Breast epithelium (tissue), 4 donors: Measurements from ENCODE around the gene TSSK3. TPM values are rescaled to one million over a fixed set of nuclear protein-coding genes. Genes with fewer than 3 reads are reported as not detected.
A peak's percentile ranks its signal among the peaks of the same experiment; 100 is the strongest.

Source experiments
- DNase-seq, 2 donors: peaks; one replicate each; pipeline ENCODE4 v3.0.0-alpha.2; 2019; ENCODE audit warnings: low spot score in 2 of 2
- H3K27ac ChIP-seq, 2 donors: fragments of 200-600 bp; sonication (generic) in 1 of 2; one replicate each; pipeline ENCODE4 v1.5.1; 2016 to 2019; ENCODE audit warnings: mild to moderate bottlenecking in 1 of 2
- H3K27me3 ChIP-seq, 2 donors: fragments of 200-600 bp; sonication (generic) in 1 of 2; one replicate each; pipeline versions ENCODE4 v1.5.1 to v1.6.0; 2017 to 2019; ENCODE audit warnings: control low read depth in 1 of 2, mild to moderate bottlenecking in 1 of 2
- H3K36me3 ChIP-seq: fragments of 200-600 bp; one replicate; pipeline ENCODE4 v1.5.1; 2019
- H3K4me1 ChIP-seq, 2 donors: fragments of 200-600 bp; sonication (generic); one replicate each; pipeline ENCODE4 v1.5.1; 2016 to 2019; ENCODE audit warnings: control low read depth in 1 of 2
- H3K4me3 ChIP-seq, 3 donors: fragments of 200-600 bp; sonication (generic); 1 replicate in 2 of 3; 2 replicates in 1 of 3; pipeline ENCODE4 v1.5.1; 2016 to 2019; ENCODE audit warnings: mild to moderate bottlenecking in 3 of 3, moderate library complexity in 2 of 3
- H3K9me3 ChIP-seq, 2 donors: fragments of 200-600 bp; sonication (generic) in 1 of 2; one replicate each; pipeline ENCODE4 v1.5.1; 2016 to 2019; ENCODE audit warnings: control low read depth in 1 of 2
- CTCF ChIP-seq, 3 donors: fragments of 450-650 bp; IDR thresholded peaks; one replicate each; pipeline ENCODE4 v1.5.1; 2016 to 2017; ENCODE audit warnings: antibody characterized with exemption in 3 of 3, mild to moderate bottlenecking in 3 of 3, moderate library complexity in 3 of 3
- POLR2A ChIP-seq: fragments of 450-650 bp; IDR thresholded peaks from one replicate; pipeline ENCODE4 v1.6.1; 2016; ENCODE audit warnings: antibody characterized with exemption, mild to moderate bottlenecking, moderate library complexity
- POLR2AphosphoS5 ChIP-seq, 3 donors: sonication (generic); formaldehyde crosslinking; IDR thresholded peaks; one replicate each; pipeline ENCODE4 v1.6.1; 2017; ENCODE audit warnings: antibody characterized with exemption in 3 of 3
- intact Hi-C: fragments of 100-400 bp; cut with DNase I; formaldehyde crosslinking; loops from one replicate; pipeline ENCODE4 v1.15.1; 2023; ENCODE audit warnings: low total_unique reads
- total RNA-seq, 3 donors: library from RNA; depleted of rRNA; stranded (reverse); fragments of >200 nt; gene quantifications; one replicate each; pipeline ENCODE4 v1.1.0, GENCODE V29; 2016

Gene TSSK3
- total RNA-seq, 3 donors from 2014 or later: 1.4 to 3.9 (median 3.4) TPM

GRCh38 chr1:32335790-32336590 is 26.3 kb upstream of the TSSK3 start, which contains the start of gene MARCKSL1:
Gene MARCKSL1 (minus strand): TSS chr1:32336233. CDS start chr1:32336033, 200 bp downstream.
- Histone ChIP-seq H3K36me3 (no peaks in the 10 kb centered on the region), H3K27ac (peak within 1 kb of the TSS; percentile 84 to 89), H3K4me3 (peak within 1 kb of the TSS; percentile 78 to 96 (median 84)), H3K4me1 (peaks cover 17 to 26% of the 10 kb centered on the region in 2 donors), H3K27me3 (no peaks in the 10 kb centered on the region), H3K9me3 (no peaks in the 10 kb centered on the region)
- intact Hi-C loops: no loop called here
- TF ChIP-seq POLR2AphosphoS5 (IDR thresholded peaks at IDR 0.05): peak; percentile 80 to 90 (median 83)
- peak; percentile 32 for TF ChIP-seq POLR2A
- TF ChIP-seq CTCF (IDR thresholded peaks at IDR 0.05): no peak
- DNase-seq: peak; percentile 78 to 80

GRCh38 chr1:32336591-32336932 is 25.8 kb upstream of the TSSK3 start:
- intact Hi-C loops: no loop called here
- H3K36me3 ChIP-seq: no peaks in the 10 kb centered on the region
- no peaks in the 10 kb centered on the region for H3K9me3 ChIP-seq
- no peaks in the 10 kb centered on the region for H3K27me3 ChIP-seq
- TF ChIP-seq POLR2A: no peak
- peak overlapping the region; percentile 78 to 96 (median 84) for H3K4me3 ChIP-seq
- no peak for DNase-seq
- H3K4me1 ChIP-seq: peaks cover 17 to 26% of the 10 kb centered on the region in 2 donors
- H3K27ac ChIP-seq: peak overlapping the region; percentile 84 to 89

- Histone ChIP-seq H3K27ac (peak overlapping the region; percentile 84 to 89), H3K9me3 (no peaks in the 10 kb centered on the region), H3K4me1 (peaks cover 17 to 26% of the 10 kb centered on the region in 2 donors), H3K4me3 (peak overlapping the region in 1 of 3 donors; percentile 96), H3K27me3 (no peaks in the 10 kb centered on the region), H3K36me3 (no peaks in the 10 kb centered on the region)
- TF ChIP-seq POLR2A (no peak), POLR2AphosphoS5 (IDR thresholded peaks at IDR 0.05) (no peak), CTCF (IDR thresholded peaks at IDR 0.05) (no peak)
- intact Hi-C loops: no loop called here
- DNase-seq: no peak
Observed at GRCh38 chr1:32336963-32337675, 25.2 kb upstream of the TSSK3 start.

- no peaks in the 10 kb centered on the region for H3K27me3 ChIP-seq
- intact Hi-C loops: no loop called here
- no peak for DNase-seq
- no peak overlapping the region for H3K4me3 ChIP-seq
- H3K27ac ChIP-seq: peak overlapping the region; percentile 84 to 89
- no peaks in the 10 kb centered on the region for H3K9me3 ChIP-seq
- H3K36me3 ChIP-seq: no peaks in the 10 kb centered on the region
- TF ChIP-seq POLR2A (no peak), CTCF (IDR thresholded peaks at IDR 0.05) (no peak), POLR2AphosphoS5 (IDR thresholded peaks at IDR 0.05) (no peak)
- peaks cover 17 to 23% of the 10 kb centered on the region in 2 donors for H3K4me1 ChIP-seq
Observed at GRCh38 chr1:32337855-32338636, 24.3 kb upstream of the TSSK3 start.

DNA sequence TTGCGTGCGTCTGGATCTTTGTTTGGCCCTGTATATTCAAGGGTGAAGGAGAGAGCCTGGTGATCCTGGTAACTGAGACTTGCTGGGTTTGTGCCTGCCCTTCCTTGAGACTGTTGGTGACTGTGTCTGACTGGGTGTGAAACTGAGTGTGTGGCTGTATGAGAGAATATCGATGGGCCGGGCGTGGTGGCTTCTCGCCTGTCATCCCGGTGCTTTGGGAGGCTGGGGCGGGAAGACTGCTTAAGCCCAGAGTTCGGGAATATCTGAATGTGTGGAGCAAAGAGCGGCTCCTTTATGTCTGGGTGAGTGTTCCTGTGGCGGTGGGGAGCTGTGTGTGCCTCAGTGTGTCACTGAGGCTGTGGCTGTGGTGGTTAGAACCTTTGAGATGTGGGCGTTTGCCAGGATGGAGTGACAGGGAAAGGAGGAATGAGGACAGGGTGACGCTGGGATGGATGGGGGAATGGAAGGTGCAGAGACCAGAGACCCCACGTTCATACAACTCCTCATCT is 23.6 kb upstream of the TSSK3 start:
- TF ChIP-seq POLR2AphosphoS5 (IDR thresholded peaks at IDR 0.05) (no peak), POLR2A (no peak), CTCF (IDR thresholded peaks at IDR 0.05) (no peak)
- Histone ChIP-seq H3K27ac (peak overlapping the region; percentile 84 to 89), H3K4me3 (no peak overlapping the region), H3K27me3 (no peaks in the 10 kb centered on the region), H3K4me1 (peaks cover 17 to 23% of the 10 kb centered on the region in 2 donors), H3K36me3 (no peaks in the 10 kb centered on the region), H3K9me3 (no peaks in the 10 kb centered on the region)
- DNase-seq: no peak
- intact Hi-C loops: no loop called here
